HG03439 (cell line): Measurements from ENCODE around the gene PROSER2.
"Not testable (repeated sequence)": the region's sequence is repeated elsewhere in the genome, so short reads cannot be mapped to it uniquely, and the experiment has no call there.

Source experiments
- ATAC-seq: cut with Tn5 transposase; IDR thresholded peaks from one replicate; pipeline ENCODE4 v1.9.1; 2021; ENCODE audit warnings: mild to moderate bottlenecking, moderate library complexity; ENCODE audit not compliant: unreplicated experiment

Gene PROSER2

GRCh38 chr10:11881477-11882417 is 58.6 kb downstream of the PROSER2 start:
- no peak for ATAC-seq

- ATAC-seq = no peak
These were observed 59.7 kb downstream of the PROSER2 start for GRCh38 chr10:11882646-11883375.

- no peak for ATAC-seq
These were observed 61.7 kb downstream of the PROSER2 start for GRCh38 chr10:11884706-11885423.

GRCh38 chr10:11885437-11886137 is 62.4 kb downstream of the PROSER2 start:
- ATAC-seq = no peak

GRCh38 chr10:11886138-11886474 is 63.0 kb downstream of the PROSER2 start:
- ATAC-seq = no peak

GRCh38 chr10:11886851-11887250 is 63.7 kb downstream of the PROSER2 start:
- ATAC-seq = no peak

- ATAC-seq = no peak
These were observed 64.4 kb downstream of the PROSER2 start for GRCh38 chr10:11887381-11888227.

GRCh38 chr10:11889263-11889662 is 66.1 kb downstream of the PROSER2 start:
- not testable (repeated sequence) for ATAC-seq

- ATAC-seq = no peak
These were observed 68.8 kb downstream of the PROSER2 start for GRCh38 chr10:11891776-11892486.

- ATAC-seq = no peak
These were observed 70.7 kb downstream of the PROSER2 start for GRCh38 chr10:11893749-11894278.

- no peak for ATAC-seq
These were observed 71.4 kb downstream of the PROSER2 start for GRCh38 chr10:11894381-11895107.

- no peak for ATAC-seq
These were observed 71.9 kb downstream of the PROSER2 start for GRCh38 chr10:11895108-11895466.

- ATAC-seq = no peak
These were observed 72.4 kb downstream of the PROSER2 start for GRCh38 chr10:11895598-11895997.

- ATAC-seq = no peak
These were observed 73.5 kb downstream of the PROSER2 start for GRCh38 chr10:11896549-11897200.

- ATAC-seq = no peak
These were observed 74.8 kb downstream of the PROSER2 start for GRCh38 chr10:11898033-11898371.

GRCh38 chr10:11898372-11899066 is 75.4 kb downstream of the PROSER2 start:
- no peak for ATAC-seq

- no peak for ATAC-seq
These were observed 76.1 kb downstream of the PROSER2 start for GRCh38 chr10:11899067-11899876.
